ENCODE results near the gene CAP2.

DNA sequence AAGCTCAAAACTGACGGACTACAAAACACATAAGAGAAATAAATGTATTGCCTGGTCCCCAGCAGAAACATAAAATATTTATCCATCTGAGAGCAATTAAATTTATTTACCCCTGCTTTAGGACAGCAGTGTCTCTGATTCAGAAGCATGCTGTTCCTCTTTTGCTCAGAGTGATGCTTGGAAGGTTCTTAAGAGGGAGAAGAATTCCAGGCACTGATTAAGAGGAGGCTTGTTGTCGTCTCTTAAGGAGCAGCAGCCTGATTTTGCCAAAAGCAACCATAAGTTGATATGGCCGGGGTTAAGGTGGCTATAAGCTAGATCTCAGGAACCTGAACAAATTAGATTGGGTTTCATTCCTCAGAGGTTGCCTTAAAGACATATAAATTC is 25.8 kb downstream of the CAP2 start:
- TF ChIP-seq GATA2 (IDR thresholded peaks at IDR 0.05; ENCODE audit: low read depth, low read length) (no peak), GATA3 (IDR thresholded peaks at IDR 0.05; ENCODE audit: low read depth, low read length) (no peak)
